ENCODE measurements around the gene ADAP1.

ADAP1 gene

GRCh38 chr7:903921-904755 lies 50.3 kb downstream of the ADAP1 start:
- DNase-seq, result no peak

- DNase-seq, result no peak
These were observed 51.5 kb downstream of the ADAP1 start for GRCh38 chr7:902996-903395.

- DNase-seq, result no peak
These were observed 52.9 kb downstream of the ADAP1 start for GRCh38 chr7:901388-902154.

- no peak for DNase-seq
These were observed 53.5 kb downstream of the ADAP1 start for GRCh38 chr7:901041-901387.

- DNase-seq, result no peak
These were observed 54.0 kb downstream of the ADAP1 start for GRCh38 chr7:900331-901040.

GRCh38 chr7:899806-900205 lies 54.7 kb downstream of the ADAP1 start:
- no peak for DNase-seq

- no peak for DNase-seq
These were observed 55.4 kb downstream of the ADAP1 start for GRCh38 chr7:898855-899681.

- DNase-seq, result no peak
These were observed 56.0 kb downstream of the ADAP1 start for GRCh38 chr7:898460-898854.

- DNase-seq, result no peak
These were observed 56.6 kb downstream of the ADAP1 start for GRCh38 chr7:897771-898376.

- DNase-seq, result no peak
These were observed 57.4 kb downstream of the ADAP1 start for GRCh38 chr7:897086-897485.

- DNase-seq, result no peak
These were observed 58.0 kb downstream of the ADAP1 start for GRCh38 chr7:896346-897075.

GRCh38 chr7:895451-896052 lies 58.9 kb downstream of the ADAP1 start:
- DNase-seq, result no peak

- no peak for DNase-seq
These were observed 59.5 kb downstream of the ADAP1 start for GRCh38 chr7:894927-895450.

- DNase-seq, result no peak
These were observed 60.2 kb downstream of the ADAP1 start for GRCh38 chr7:894164-894867.

GRCh38 chr7:893686-894085 lies 60.8 kb downstream of the ADAP1 start:
- DNase-seq, result no peak

GRCh38 chr7:892648-893593 lies 61.6 kb downstream of the ADAP1 start:
- DNase-seq, result no peak

GRCh38 chr7:891805-892204 lies 62.7 kb downstream of the ADAP1 start:
- no peak for DNase-seq

- no peak for DNase-seq
These were observed 63.2 kb downstream of the ADAP1 start for GRCh38 chr7:891291-891690.

GRCh38 chr7:890868-891267 lies 63.6 kb downstream of the ADAP1 start:
- DNase-seq, result no peak
